Right lobe of liver (tissue), 6 donors: ENCODE results near the gene EVC. TPM values are rescaled to one million over a fixed set of nuclear protein-coding genes. Genes with fewer than 3 reads are reported as not detected.

Experiments
- ATAC-seq, 4 donors: fragments of 200-7000 bp; cut with Tn5 transposase; one replicate each; pipeline ENCODE4 v1.9.1; 2020; ENCODE audit warnings: mild to moderate bottlenecking in 4 of 4, moderate library complexity in 4 of 4
- DNase-seq, 3 donors: peaks; one replicate each; pipeline ENCODE4 v3.0.0-alpha.2; 2020
- H3K27ac ChIP-seq, 3 donors: fragments of 200-600 bp; one replicate each; pipeline ENCODE4 v1.8.0; 2022
- H3K27me3 ChIP-seq, 2 donors: fragments of 200-600 bp; one replicate each; pipeline ENCODE4 v1.8.0; 2022
- H3K36me3 ChIP-seq, 4 donors: fragments of 200-600 bp; sonication (generic) in 1 of 4; one replicate each; pipeline versions ENCODE4 v1.5.1 to v1.8.0; 2017 to 2022; ENCODE audit warnings: control low read depth in 1 of 4
- H3K4me1 ChIP-seq, 4 donors: fragments of 200-600 bp; sonication (generic) in 1 of 4; one replicate each; pipeline versions ENCODE4 v1.5.1 to v1.8.0; 2017 to 2022; ENCODE audit warnings: control low read depth in 1 of 4
- H3K4me3 ChIP-seq, 3 donors: fragments of 200-600 bp; one replicate each; pipeline ENCODE4 v1.8.0; 2022
- H3K9me3 ChIP-seq, 4 donors: fragments of 200-600 bp; sonication (generic) in 1 of 4; one replicate each; pipeline versions ENCODE4 v1.5.1 to v1.8.0; 2017 to 2022; ENCODE audit warnings: control low read depth in 1 of 4
- CTCF ChIP-seq, 4 donors: fragments of 200-600 bp in 3 of 4; fragments of 450-650 bp in 1 of 4; IDR thresholded peaks; one replicate each; pipeline versions ENCODE4 v1.5.1 to v1.8.0; 2016 to 2022; ENCODE audit warnings: antibody characterized with exemption in 4 of 4, mild to moderate bottlenecking in 2 of 4
- POLR2A ChIP-seq: fragments of 450-650 bp; IDR thresholded peaks from one replicate; pipeline ENCODE4 v1.6.1; 2017; ENCODE audit warnings: antibody characterized with exemption, mild to moderate bottlenecking
- WGBS: methylation state at CpG from one replicate; pipeline ENCODE4 v1.1.6; 2018; ENCODE audit warnings: low coverage, low lambda C conversion rate; ENCODE audit not compliant: insufficient coverage; ENCODE audit errors: missing lambda C conversion rate; 5-methylcytosine and 5-hydroxymethylcytosine counted together
- intact Hi-C, 2 donors: fragments of 100-400 bp; cut with DNase I; formaldehyde crosslinking; loops; one replicate each; pipeline versions ENCODE4 v1.11.2 to v1.14.1; 2022
- total RNA-seq, 6 experiments: library from RNA; depleted of rRNA in 2 of 6; stranded (reverse); fragments of >200 nt in 2 of 6; fragmentation: NEBNext Ultra II Directional in 3 of 6; extraction: Animal tissue kit (Norgen Biotek cat#: 25700) in 3 of 6; gene quantifications; one replicate each; pipeline versions ENCODE4 v1.1.0 to v1.2.4, GENCODE V29; 2016 to 2023
- donor health status: DM: no; HTN: yes; CAD: no.
- donor health status: DM: no; HTN: no; CAD: no.
- donor health status: DM: no; HTN: no; CAD: no.
- donor health status: DM: no; HTN: yes; CAD: no.
- donor health status: DM: no; HTN: yes; CAD: no.

Gene EVC
- total RNA-seq, 6 experiments from 2014 or later: 2.6 to 6.5 (median 3.2) TPM

DNA sequence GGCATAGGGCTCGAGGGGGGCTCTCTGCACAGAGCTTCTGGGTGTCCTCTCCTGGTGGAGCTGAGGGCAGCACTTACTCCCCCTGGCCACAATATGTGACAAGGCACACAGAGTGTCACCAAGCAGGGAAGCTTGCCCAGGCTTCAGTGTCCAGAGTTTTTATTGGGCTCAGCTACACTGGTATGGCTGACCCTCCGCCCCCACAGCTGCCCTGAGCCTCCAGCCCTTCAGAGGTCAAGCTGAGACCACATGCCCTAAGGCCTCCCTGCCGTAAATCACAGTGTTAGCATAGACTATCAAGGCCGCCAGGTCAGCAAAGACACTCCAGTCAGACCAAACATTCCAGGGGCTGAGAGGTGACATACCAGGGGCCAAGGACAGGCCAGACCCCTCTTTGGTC lies 59.0 kb downstream of the EVC start:
- H3K4me3 ChIP-seq: no peak overlapping the region
- H3K9me3 ChIP-seq: no peaks in the 10 kb centered on the region
- no peaks in the 10 kb centered on the region for H3K27me3 ChIP-seq
- TF ChIP-seq POLR2A: no peak
- intact Hi-C loops: no loop called here
- no peaks in the 10 kb centered on the region for H3K36me3 ChIP-seq
- WGBS: no CpG with 5 or more reads among the region's 4 CpGs
- no peak overlapping the region for H3K27ac ChIP-seq
- no peak for ATAC-seq
- DNase-seq: no peak
- no peaks in the 10 kb centered on the region for H3K4me1 ChIP-seq

DNA sequence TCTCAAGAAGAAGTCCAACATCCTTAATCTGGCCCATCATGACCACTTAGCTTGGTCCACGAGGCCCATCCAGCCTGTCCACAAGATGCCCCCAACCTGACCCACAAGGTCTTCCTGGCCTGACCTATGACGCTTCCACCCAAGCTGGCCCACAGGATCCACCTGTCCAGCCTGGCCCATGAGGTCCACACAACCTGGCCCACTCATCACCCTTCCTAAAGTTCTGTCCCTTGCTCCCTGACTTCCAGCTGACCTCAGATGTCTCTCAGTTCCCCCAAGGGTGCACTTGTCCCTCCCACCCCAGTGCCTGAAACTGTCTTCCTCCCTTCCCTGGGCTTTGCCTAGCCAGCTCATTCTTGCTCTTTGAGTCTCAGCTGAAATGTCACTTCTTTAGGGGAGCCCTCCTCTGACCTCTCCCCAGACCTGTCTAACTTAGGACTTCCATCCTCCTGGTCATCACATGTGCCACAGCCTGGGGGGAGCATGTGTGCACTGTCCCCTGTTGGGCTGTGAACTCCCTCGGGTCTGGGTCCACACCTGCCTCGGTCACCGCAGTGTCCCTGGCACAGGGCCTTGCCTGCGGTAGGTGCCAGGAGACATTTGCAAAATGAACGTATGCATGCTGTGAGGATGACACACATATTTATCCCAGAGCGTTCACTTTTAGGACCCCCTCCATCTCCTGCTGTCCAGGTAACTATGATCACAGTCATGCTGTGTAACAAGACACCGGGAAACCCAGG lies 61.7 kb downstream of the EVC start:
- H3K27me3 ChIP-seq: no peaks in the 10 kb centered on the region
- H3K4me3 ChIP-seq: no peak overlapping the region
- 83% methylated on average over 1 of the region's 9 CpGs for WGBS
- peak in 1 of 4 donors; percentile 11 for ATAC-seq
- no peaks in the 10 kb centered on the region for H3K4me1 ChIP-seq
- no peaks in the 10 kb centered on the region for H3K9me3 ChIP-seq
- no peak for TF ChIP-seq POLR2A
- no peak for TF ChIP-seq CTCF (IDR thresholded peaks at IDR 0.05)
- H3K27ac ChIP-seq: no peak overlapping the region
- H3K36me3 ChIP-seq: no peaks in the 10 kb centered on the region
- intact Hi-C loops: no loop called here
- no peak for DNase-seq

DNA sequence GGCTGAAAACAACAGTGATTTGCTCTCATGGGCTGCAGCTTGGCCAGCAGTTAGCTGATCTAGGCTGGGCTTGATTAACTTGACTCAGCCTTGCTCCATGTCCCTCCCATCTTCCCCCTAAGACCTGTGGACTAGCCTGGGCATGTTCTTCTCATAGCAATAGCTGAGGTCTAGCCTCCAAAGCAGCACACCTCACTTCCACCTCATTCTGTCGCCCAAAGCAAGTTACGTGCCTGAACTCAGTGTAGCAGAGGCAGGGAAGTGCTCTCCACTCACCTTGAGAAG lies 62.2 kb downstream of the EVC start:
- no peaks in the 10 kb centered on the region for H3K9me3 ChIP-seq
- TF ChIP-seq CTCF (IDR thresholded peaks at IDR 0.05) (no peak), POLR2A (no peak)
- intact Hi-C loops: no loop called here
- H3K27ac ChIP-seq: no peak overlapping the region
- H3K36me3 ChIP-seq: no peaks in the 10 kb centered on the region
- H3K4me3 ChIP-seq: no peak overlapping the region
- WGBS: 80% methylated on average over 1 of the region's 2 CpGs
- ATAC-seq (no peak), DNase-seq (no peak)
- no peaks in the 10 kb centered on the region for H3K4me1 ChIP-seq
- no peaks in the 10 kb centered on the region for H3K27me3 ChIP-seq

- intact Hi-C loops: no loop called here
- Histone ChIP-seq H3K27ac (no peak overlapping the region), H3K4me3 (no peak overlapping the region), H3K4me1 (no peaks in the 10 kb centered on the region), H3K36me3 (no peaks in the 10 kb centered on the region), H3K27me3 (no peaks in the 10 kb centered on the region), H3K9me3 (no peaks in the 10 kb centered on the region)
- 73% methylated on average over 2 of the region's 2 CpGs for WGBS
- ATAC-seq (no peak), DNase-seq (no peak)
- TF ChIP-seq POLR2A (no peak), CTCF (IDR thresholded peaks at IDR 0.05) (no peak)
Measured at GRCh38 chr4:5774416-5775036, 63.5 kb downstream of the EVC start.

DNA sequence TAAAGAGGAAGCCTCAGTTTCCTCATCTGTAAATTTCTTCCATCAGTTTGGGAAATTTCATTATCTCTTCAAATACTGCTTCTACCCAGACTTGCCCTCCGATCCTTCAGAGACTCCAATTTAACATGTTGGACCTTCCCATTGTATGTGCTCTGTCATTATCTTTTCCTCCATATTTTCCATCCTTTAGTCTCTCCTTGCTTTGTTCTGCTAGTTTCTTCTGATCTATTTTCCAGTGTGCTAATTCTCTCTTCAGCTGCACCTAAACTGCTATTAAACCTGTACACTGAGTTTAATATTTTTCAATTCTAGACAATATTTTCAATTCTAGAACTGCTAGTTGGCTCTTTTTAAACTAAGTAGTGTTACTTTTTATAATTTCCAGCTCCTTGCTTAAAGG lies 65.5 kb downstream of the EVC start:
- Histone ChIP-seq H3K9me3 (no peaks in the 10 kb centered on the region), H3K4me3 (no peak overlapping the region), H3K27ac (no peak overlapping the region), H3K36me3 (no peaks in the 10 kb centered on the region), H3K27me3 (no peaks in the 10 kb centered on the region), H3K4me1 (no peaks in the 10 kb centered on the region)
- TF ChIP-seq POLR2A (no peak), CTCF (IDR thresholded peaks at IDR 0.05) (no peak)
- no peak for DNase-seq
- 80% methylated on average over 1 of the region's 1 CpG for WGBS
- intact Hi-C loops: no loop called here
- ATAC-seq: no peak
